Stimulated activated CD4-positive, alpha-beta T cell treated with anti-CD3 and anti-CD28 coated beads, Interleukin-12 subunit alpha, Interleukin-12 subunit beta, amount 100 ng/mL, for 48 hours (primary cell): Measurements from ENCODE around the gene SEC24D.
"Not testable (repeated sequence)": the region's sequence is repeated elsewhere in the genome, so short reads cannot be mapped to it uniquely, and the experiment has no call there.

Source experiments
- DNase-seq, 3 donors: peaks; one replicate each; pipeline ENCODE4 v3.0.0-alpha.2; 2020; ENCODE audit warnings: low read depth in 2 of 3, low spot score in 1 of 3

SEC24D gene

DNA sequence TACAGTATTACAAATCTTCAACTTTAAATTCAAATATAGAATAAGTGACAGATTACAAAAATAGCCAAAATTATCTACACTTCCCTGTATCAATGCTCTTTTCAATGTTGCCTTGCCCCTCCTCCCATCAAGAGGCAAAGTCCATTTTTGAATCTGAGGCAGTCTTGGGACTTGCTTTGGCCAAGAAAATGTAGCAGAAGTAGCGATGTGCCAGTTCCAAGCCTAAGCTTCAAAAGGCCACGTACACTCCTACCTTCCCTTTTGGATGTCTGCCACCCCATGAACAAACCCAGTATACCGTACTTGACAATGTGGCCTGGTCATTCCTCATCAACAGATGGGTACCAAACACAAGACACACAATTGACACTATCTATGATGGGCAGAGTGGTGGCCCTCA is 24.1 kb downstream of the SEC24D start:
- no peak for DNase-seq

DNA sequence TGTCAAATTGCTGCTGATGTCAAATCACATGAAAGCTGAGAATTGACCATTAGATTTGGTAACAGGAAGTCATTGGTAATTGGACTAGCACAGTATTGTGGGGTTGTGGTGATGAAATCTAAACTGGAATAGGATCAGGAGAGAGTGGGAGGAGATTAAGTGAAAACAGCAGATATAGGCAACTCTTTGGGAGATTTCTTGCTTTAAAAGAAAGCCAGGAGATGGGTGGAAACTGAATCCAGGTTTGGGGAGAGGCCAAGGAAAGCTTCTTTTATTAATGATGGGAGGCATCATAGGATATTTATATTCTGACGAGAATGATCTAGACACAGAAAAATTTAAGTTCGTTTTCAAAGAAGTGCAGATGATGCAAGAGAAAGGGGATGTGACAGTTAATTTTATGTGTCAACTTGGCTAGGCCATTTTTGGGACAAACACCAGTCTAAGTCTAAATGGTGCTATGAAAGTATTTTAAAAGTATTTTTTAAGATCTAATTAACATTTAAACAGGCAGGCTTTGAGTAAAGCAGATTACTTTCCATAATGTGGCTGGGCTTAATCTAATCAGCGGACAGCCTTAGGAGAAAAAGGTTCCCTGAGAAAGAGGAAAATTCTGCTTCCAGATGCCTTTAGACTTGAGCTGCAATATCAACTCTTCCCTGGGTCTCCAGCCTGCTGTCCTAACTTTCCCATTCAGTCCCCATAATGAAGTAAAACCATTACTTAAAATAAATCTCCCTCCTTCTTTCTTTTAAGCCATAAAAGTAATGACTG is 24.7 kb downstream of the SEC24D start:
- no peak for DNase-seq

DNA sequence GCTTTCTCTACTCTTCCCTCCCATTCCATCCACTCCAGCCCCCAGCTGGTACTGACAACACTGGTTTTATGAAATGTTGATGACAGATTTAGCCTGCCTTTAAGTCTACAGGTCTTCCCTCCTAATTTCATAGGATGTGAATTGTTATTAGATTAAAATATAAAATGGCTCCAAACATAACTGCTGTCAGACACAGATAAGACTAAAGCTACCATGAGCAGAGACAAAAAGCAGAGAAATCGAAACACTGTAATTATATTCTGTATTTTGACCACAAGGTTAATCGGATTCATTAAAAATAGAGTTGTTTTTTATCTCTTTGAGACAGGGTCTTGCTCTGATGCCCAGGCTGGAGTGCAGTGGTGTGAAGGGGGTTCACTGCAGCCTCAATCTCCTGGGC is 28.3 kb downstream of the SEC24D start:
- no peak for DNase-seq

DNA sequence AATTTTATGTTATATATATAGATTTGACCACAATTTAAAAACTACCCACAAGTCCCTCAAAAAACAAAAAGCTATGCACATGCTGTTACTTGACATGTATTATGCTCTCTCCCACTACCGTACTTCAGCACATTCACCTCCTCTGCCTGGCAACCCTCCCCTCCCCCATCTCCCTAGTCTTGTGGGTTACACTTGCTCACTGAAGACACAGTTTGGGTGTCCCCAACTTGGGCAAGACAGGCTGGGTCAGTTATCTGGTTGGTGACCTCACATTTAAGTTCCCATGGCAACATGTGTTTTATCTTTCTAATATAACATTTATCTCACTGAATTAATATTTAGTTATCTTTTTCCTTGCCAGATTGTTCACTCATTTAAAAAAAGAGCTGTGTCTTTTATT is 32.7 kb downstream of the SEC24D start:
- DNase-seq, result no peak

DNA sequence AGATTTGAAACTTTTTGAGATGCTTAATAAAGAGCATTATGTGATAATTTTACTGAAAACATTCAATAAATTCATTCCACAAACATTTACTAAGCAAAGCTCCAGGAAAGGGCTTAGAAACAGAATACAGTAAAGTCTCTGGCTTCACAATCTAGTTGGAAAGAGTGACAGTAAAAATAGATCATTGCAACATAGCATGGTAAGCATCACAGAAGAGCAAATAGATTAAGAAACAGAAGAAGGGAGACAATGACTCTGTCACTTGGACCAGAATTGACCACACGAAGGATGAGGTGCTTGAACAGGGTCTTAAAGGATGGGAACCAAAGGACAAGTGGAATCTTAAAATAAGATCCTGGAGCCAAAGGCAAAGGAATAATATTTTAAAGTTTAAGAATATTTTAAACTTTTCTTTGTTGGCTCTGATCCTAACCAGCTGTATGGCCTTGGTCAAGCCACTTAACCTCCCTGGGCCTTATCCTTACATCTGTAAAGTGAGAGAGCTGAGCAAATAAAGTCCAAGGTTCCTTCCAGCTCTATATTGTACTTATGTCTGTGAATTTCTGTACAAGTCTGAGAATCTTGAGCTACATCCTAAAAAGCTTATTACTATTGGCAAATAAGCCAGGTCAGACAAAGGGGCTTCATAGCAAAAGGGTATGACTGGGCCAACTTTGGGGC is 33.9 kb downstream of the SEC24D start:
- no peak for DNase-seq

DNA sequence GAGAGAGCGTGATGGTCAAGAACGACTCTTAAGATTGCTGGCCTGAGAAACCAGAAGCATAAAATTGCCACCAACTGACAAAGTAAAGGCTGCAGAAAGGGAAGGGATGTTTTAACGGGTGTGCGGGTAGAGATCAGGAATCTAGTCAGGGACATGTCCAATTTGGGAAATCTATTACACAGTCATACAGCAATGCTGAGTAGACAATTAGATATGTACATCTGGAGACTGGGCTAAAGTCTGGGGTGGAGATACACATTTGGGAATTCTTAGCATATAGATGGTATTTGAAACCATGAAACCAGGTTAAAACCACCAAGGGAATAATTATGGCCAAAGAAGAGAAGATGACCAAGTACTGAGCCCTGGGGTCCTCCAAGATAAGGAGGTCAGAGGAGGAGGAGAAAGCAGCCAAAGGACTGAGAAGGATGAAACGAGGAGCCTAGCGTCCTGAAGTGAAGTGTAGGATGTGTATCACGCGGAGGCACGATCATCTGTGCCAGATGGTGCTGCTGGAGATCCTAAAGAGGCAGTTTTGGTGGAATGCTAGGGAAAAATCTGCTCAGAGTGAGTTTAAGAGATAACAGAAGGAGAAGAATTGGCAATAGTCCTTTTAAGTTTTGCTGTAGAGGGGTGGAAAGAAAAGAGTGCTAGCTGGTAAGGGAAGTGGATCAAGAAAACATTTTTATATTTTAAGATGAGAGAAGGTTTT is 36.5 kb downstream of the SEC24D start:
- DNase-seq, result no peak

DNA sequence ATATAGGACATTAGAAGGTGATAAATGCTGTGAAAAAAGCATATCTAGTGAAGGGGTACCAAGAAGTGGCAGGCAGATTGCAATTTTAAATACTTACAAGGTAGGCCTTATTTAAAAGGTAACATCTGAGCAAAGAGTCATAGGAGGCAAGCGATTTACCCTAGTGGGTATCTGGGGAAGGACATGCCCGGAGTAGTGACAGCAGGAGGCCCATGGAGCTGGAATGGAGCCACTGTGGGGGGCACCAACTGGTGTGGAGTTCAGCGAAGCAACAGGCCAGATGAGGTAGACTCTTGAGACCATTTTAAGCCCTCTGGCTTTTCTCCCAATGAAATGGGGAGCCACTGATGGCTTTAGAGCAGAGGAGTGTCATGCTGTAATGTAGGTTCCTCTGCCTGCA is 37.3 kb downstream of the SEC24D start:
- DNase-seq, result no peak

DNA sequence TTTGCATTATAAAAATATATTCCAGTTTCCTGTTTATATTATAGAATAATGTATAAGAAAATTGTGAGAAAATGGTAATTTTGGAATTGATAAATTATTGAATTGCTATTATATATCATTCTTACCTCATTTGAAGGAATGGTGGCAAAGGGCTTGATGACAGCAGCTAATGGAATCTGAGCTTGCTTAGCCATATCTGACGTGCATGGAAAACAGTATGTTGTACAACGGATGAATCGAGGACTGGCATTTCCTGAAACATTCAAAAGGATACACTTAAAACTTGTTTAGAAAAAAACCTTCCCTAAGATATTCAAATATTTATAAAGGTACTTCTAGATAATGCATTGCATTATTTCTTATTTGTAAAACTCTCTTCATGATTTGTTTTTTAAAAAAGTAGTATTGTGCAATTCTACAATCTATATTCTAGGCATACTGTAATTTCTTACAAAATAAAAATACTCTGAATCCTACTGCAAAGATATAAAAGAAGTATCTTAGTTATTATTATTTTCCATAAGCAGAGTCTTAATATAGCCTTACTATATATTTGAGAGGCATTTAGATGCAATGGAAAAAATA is 38.3 kb downstream of the SEC24D start:
- no peak for DNase-seq

DNA sequence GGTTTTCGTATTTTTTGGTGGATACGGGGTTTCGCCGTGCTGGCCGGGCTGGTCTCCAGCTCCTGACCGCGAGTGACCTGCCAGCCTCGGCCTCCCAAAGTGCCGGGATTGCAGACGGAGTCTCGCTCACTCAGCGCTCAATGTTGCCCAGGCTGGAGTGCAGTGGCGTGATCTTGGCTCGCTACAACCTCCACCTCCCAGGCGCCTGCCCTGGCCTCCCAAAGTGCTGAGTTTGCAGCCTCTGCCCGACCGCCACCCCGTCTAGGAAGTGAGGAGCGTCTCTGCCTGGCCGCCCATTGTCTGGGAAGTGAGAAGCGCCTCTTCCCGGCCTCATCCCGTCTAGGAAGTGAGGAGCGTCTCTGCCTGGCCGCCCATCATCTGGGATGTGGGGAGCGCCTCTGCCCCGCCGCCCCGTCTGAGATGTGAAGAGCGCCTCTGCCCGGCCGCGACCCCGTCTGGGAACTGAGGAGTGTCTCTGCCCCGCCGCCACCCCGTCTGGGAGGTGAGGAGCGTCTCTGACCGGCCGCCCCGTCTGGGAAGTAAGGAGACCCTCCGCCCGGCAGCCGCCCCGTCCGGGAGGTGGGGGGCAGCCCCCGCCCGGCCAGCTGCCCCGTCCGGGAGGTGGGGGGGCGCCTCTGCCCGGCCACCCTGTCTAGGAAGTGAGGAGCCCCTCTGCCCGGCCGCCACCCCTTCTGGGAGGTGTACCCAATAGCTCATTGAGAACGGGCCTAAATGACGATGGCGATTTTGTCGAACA is 44.1 kb downstream of the SEC24D start:
- not testable (repeated sequence) for DNase-seq

DNA sequence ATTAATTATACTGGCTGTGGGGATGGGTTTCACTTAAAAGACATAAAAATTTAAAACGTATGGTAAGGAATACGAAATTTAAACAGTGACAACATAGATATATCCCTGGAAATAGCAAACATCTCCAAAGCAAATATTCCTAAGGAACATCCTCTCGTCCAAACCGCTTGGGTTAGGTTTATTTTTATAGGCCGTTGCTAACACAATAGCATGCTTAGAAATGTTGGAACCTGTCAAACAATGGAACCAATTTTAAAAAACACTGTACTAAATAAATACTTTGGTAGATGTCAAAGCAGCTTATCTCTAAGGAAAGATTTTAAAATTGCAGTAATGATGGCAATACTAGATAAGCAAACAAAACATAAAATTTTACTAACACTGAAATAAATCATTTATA is 45.4 kb downstream of the SEC24D start:
- DNase-seq, result no peak

DNA sequence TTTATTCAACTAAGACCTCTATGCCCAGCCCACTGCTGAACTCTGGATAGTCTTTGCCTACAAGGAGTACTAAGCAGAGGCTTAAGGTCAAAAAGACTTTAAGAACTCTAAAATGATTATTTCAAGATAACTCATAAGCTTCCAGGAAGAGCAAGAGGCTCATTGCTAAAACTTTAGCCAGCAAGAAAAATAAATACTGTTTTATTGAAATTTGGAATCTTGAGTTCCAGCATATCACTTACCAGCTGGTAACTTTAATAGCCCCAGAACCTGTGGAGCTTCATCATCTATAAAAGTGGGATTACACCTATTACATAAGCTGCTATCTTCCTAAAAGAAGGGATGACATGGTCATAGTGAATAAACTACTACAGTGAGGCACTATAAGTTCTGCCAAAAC is 47.0 kb downstream of the SEC24D start:
- no peak for DNase-seq

DNA sequence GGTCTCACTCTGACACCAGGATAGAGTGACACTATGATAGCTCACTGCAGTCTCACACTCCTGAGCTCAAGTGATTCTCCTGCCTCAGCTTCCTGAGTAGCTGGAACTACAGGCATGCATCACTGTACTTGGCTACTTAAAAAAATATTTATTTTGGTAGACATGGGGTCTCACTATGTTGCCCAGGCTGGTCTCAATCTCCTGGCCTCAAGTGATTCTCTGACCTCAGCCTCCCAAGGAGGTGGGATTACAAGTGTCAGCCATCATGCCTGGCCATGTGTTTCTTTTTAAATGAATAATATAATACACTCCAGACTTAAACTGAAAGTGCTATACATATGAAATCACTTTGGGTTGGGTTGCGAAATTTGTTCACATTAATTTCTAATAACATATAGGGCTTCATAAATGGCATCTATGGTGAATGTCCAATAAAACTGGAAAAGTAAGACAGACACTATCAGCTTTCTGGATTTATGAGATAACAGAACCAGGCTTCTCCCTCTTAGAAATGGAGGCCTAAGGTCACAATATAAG is 48.0 kb downstream of the SEC24D start:
- DNase-seq, result no peak

DNA sequence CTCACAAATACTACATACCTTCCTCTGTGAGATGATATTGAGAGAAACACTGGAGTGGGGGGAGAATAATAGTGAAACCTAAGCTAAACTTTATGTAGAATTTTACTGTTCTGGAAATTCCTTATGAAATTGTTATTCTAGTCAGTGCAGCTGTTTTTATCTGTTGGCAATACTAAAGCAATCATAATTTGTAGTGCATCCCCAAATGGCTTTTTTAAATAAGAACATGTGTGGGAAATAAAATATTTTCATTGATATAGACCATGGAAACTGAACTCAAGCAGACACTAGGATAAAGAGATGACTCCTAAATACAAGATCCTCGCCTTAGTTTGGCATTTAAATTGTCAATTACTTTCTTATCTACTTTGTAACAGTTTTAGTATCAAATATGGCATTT is 51.1 kb downstream of the SEC24D start:
- no peak for DNase-seq

DNA sequence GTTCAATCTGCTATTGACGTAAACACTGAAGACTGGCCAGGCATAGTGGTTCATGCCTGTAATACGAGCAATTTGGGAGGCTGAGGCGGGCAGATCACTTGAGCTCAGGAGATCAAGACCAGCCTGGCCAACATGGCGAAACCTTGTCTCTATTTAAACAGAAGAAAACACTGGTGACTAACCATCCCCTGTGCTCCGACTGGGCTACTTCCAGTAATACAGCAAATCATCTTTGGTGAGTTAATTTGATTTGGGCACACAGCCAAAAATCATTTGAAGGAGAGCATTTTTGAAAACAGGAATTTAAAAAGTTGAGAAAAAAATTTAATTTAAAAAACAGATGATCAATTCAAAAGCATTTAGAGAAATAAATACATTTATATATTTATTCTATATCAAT is 52.0 kb downstream of the SEC24D start:
- DNase-seq, result no peak

DNA sequence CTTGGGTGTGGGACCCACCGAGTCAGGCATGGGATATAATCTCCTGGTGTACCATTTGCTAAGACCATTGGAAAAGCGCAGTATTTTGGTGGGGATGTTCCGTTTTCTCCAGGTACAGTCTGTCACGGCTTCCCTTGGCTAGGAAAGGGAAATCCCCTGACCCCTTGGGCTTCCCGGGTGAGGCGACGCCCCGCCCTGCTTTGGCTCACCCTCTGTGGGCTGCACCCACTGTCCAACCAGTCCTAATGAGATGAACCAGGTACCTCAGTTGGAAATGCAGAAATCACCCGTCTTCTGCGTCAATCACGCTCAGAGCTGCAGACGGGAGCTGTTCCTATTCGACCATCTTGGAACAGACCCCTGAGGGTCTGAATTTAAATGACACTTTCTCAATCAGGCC is 53.0 kb downstream of the SEC24D start:
- DNase-seq, result not testable (repeated sequence)

DNA sequence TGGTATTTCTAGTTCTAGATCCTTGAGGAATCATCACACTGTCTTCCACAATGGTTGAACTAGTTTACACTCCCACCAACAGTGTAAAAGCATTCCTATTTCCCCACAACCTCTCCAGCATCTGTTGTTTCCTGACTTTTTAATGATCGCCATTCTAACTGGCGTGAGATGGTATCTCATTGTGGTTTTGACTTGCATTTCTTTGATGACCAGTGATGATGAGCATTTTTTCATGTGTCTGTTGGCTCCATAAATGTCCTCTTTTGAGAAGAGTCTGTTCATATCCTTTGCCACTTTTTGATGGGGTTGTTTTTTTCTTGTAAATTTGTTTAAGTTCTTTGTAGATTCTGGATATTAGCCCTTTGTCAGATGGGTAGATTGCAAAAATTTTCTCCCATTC is 58.3 kb downstream of the SEC24D start:
- DNase-seq, result not testable (repeated sequence)

DNA sequence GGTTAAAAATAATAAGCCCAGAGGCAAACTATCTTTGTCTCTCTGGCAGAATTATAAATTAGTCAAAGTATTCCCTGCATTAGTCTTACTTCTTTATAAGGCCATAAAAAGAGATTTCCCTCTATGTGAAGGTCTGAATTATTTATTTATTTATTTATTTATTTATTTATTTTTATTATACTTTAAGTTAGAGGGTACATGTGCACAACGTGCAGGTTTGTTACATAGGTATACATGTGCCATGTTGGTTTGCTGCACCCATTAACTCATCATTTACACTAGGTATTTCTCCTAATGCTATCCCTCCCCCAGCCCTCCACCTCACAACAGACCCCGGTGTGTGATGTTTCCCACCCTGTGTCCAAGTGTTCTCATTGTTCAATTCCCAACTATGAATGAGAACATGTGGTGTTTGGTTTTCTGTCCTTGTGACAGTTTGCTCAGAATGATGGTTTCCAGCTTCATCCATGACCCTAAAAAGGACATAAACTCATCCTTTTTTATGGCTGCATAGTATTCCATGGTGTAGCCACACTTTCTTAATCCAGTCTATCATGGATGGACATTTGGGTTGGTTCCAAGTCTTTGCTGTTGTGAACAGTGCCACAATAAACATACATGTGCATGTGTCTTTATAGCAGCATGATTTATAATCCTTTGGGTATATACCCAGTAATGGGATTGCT is 58.8 kb downstream of the SEC24D start:
- not testable (repeated sequence) for DNase-seq

DNA sequence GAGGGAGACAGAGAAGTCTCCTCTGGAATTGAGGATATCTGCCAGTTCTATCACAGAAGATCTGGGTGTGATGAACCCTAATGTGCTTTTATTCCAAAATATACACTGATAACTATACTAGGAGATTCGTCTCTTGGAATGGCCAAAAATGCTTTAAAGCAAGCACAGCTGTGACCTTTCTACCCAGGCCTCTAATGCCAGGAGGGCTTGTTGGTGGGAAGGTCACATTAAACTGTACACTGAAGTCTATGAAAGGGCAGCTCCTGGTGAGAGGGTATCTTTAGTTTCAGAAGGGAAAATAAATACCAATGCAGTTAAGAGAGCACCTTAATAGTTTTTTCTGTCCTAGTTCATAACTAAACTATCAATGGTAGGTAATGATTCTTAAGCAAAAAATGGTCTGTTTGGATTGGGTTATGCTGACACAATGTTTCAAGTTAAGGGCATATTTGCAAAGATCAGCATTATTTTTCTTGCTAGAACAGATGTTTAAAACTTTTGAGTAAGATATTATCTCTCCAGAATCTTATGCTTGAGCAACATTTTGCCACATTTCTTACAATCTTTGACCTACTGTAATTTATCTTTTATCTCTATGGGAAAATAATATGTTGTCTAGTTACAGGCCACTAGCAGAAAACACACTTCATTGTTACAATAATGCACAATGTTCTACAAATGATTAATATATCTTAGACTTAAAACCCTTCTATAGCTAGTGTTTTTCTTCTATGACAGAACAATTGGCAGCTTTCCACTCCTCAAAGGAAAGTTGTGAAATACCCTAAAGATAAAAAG is 59.6 kb downstream of the SEC24D start:
- DNase-seq, result no peak

DNA sequence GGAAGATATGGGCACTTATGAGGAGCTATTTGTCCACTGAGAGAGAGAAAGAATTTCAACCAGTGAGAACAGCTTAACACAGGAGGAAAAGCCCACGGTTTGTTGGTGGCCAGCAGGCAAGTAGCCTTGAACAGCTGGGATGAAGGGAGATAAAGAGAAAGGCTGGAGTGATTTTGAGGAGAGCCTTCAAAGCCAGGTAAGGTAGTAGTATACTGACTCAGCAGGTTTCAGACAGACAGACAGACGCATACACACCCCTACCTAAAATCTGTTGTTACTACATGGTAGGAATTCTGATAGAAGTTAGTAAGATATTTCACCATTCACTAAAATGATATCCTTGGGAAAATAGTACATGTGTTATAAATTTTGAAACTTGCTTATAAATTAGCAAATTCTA is 60.5 kb downstream of the SEC24D start:
- no peak for DNase-seq
